OCI-LY1 (cell line): ENCODE results near the gene DCP1B.

Experiments
- H2AFZ ChIP-seq: fragments of 200-600 bp; sonication (generic), shearing (Covaris generic); 2 replicates; pipeline ENCODE4 v1.6.0; 2014; ENCODE audit warnings: antibody characterized with exemption, mild to moderate bottlenecking, low read length
- H3F3A ChIP-seq: fragments of 200-600 bp; sonication (generic), shearing (Covaris generic); 2 replicates; pipeline ENCODE4 v1.6.0; 2014; ENCODE audit warnings: mild to moderate bottlenecking, antibody characterized with exemption, low read length, moderate library complexity; ENCODE audit not compliant: insufficient read depth
- H3K27ac ChIP-seq: fragments of 200-600 bp; sonication (generic); 2 replicates; pipeline ENCODE4 v1.5.1; 2014; ENCODE audit warnings: low read length, mixed run types, mild to moderate bottlenecking, low read depth; ENCODE audit not compliant: poor library complexity, severe bottlenecking
- H3K27me3 ChIP-seq: fragments of 200-600 bp; sonication (generic); 2 replicates; pipeline ENCODE4 v1.6.0; 2014; ENCODE audit warnings: antibody characterized with exemption, mild to moderate bottlenecking, low read length, moderate library complexity; ENCODE audit not compliant: insufficient read depth
- H3K36me3 ChIP-seq: fragments of 200-600 bp; sonication (generic); 2 replicates; pipeline ENCODE4 v1.6.1; 2014; ENCODE audit warnings: mild to moderate bottlenecking, antibody characterized with exemption, low read length, moderate library complexity, mixed read lengths; ENCODE audit not compliant: insufficient read depth
- H3K4me1 ChIP-seq: fragments of 200-600 bp; sonication (generic); 2 replicates; pipeline ENCODE4 v1.5.1; 2014; ENCODE audit warnings: mild to moderate bottlenecking, low read length, moderate library complexity; ENCODE audit not compliant: insufficient read depth, severe bottlenecking
- H3K4me2 ChIP-seq: fragments of 200-600 bp; sonication (generic), shearing (Covaris generic); 2 replicates; pipeline ENCODE4 v1.6.1; 2014; ENCODE audit warnings: low read length
- H3K4me3 ChIP-seq: fragments of 200-600 bp; sonication (generic); 2 replicates; pipeline ENCODE4 v1.5.1; 2014; ENCODE audit warnings: low read length, low read depth, mild to moderate bottlenecking, mixed read lengths; ENCODE audit not compliant: poor library complexity, severe bottlenecking
- H3K79me2 ChIP-seq: fragments of 200-600 bp; shearing (Covaris generic); 2 replicates; pipeline ENCODE4 v1.6.1; 2016; ENCODE audit warnings: mixed run types, low read length, mixed read lengths; ENCODE audit not compliant: insufficient read depth
- H3K9ac ChIP-seq: fragments of 200-600 bp; sonication (generic), shearing (Covaris generic); 2 replicates; pipeline ENCODE4 v1.6.1; 2014; ENCODE audit warnings: mild to moderate bottlenecking, low read length, mixed read lengths
- H3K9me2 ChIP-seq: fragments of 200-600 bp; sonication (generic), shearing (Covaris generic); 2 replicates; pipeline ENCODE4 v1.6.1; 2014; ENCODE audit warnings: low read depth, mild to moderate bottlenecking, low read length, mixed read lengths
- H3K9me3 ChIP-seq: fragments of 200-600 bp; shearing (Covaris generic); 2 replicates; pipeline ENCODE4 v1.6.1; 2014; ENCODE audit warnings: low read length, mixed read lengths
- H4K20me1 ChIP-seq: fragments of 200-600 bp; sonication (generic), shearing (Covaris generic); 2 replicates; pipeline ENCODE4 v1.6.0; 2016; ENCODE audit warnings: mild to moderate bottlenecking, low read length; ENCODE audit not compliant: insufficient read depth
- EZH2 ChIP-seq: fragments of 200-600 bp; sonication (generic), shearing (Covaris generic); IDR thresholded peaks from 2 replicates; pipeline ENCODE4 v1.8.0; 2017; ENCODE audit warnings: borderline replicate concordance, mixed run types, mild to moderate bottlenecking, antibody characterized with exemption, low read length, moderate library complexity, mixed read lengths
- TF ChIP-seq, protein P1 (sequence below): fragments of 200-600 bp; sonication (generic), shearing (Covaris generic); IDR thresholded peaks from 2 replicates; pipeline ENCODE4 v1.5.1; 2017; ENCODE audit warnings: mild to moderate bottlenecking, antibody characterized with exemption, low read length, moderate library complexity, mixed read lengths

DCP1B gene

DNA sequence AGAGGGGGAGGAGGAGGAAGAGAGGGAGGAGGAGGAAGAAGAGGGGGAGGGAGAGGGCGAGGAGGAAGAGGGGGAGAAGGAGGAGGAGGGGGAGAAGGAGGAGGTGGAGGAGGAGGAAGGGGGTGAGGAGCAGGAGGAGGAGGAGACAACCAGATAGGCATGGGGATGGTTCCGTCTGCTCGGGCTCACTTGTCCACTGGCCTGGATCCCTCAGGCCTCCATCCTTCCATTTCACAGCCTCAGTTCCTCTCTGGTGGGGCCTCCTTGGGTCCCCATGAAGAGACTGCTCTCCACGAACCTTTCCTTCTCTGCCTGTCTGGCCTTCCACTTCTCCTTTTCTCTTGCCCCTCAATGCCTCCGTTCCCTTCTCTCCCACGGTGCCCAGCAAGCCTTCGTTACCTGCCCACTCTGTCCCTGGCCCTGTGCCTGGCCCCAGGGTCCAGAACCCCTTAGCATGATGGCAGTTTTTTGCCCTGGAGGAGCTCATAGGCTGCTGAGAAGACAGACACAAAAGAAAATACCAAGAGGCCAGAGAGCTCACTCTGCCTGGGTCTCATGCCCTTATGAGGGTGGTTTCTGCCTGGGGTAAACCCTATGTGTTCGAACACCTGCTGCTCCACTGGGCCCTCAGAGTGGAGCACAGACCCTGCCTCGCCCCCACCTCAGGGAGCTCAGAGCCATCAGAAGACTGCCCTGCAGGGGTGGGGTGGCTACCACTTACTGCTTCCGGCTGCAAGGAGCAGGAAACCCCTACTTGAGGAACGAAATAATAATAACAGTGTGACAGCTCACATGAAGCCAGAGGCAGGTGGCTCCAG lies 74.1 kb downstream of the DCP1B start:
- no peak overlapping the region for H3K4me2 ChIP-seq
- H2AFZ ChIP-seq, result no peak overlapping the region
- peaks cover 9% of the 10 kb centered on the region for H3K4me1 ChIP-seq
- no peak overlapping the region for H3K4me3 ChIP-seq
- H4K20me1 ChIP-seq, result no peaks in the 10 kb centered on the region
- no peaks in the 10 kb centered on the region for H3K9me2 ChIP-seq
- no peaks in the 10 kb centered on the region for H3K79me2 ChIP-seq
- H3K9me3 ChIP-seq, result no peaks in the 10 kb centered on the region
- H3F3A ChIP-seq, result no peaks in the 10 kb centered on the region
- H3K27ac ChIP-seq, result no peak overlapping the region
- TF ChIP-seq EZH2, result no peak
- TF ChIP-seq, protein P1, sequence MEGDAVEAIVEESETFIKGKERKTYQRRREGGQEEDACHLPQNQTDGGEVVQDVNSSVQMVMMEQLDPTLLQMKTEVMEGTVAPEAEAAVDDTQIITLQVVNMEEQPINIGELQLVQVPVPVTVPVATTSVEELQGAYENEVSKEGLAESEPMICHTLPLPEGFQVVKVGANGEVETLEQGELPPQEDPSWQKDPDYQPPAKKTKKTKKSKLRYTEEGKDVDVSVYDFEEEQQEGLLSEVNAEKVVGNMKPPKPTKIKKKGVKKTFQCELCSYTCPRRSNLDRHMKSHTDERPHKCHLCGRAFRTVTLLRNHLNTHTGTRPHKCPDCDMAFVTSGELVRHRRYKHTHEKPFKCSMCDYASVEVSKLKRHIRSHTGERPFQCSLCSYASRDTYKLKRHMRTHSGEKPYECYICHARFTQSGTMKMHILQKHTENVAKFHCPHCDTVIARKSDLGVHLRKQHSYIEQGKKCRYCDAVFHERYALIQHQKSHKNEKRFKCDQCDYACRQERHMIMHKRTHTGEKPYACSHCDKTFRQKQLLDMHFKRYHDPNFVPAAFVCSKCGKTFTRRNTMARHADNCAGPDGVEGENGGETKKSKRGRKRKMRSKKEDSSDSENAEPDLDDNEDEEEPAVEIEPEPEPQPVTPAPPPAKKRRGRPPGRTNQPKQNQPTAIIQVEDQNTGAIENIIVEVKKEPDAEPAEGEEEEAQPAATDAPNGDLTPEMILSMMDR, result no peak
- no peaks in the 10 kb centered on the region; the same call in 1 of the 2 replicates for H3K27me3 ChIP-seq
- H3K36me3 ChIP-seq, result no peaks in the 10 kb centered on the region
- no peak overlapping the region for H3K9ac ChIP-seq

DNA sequence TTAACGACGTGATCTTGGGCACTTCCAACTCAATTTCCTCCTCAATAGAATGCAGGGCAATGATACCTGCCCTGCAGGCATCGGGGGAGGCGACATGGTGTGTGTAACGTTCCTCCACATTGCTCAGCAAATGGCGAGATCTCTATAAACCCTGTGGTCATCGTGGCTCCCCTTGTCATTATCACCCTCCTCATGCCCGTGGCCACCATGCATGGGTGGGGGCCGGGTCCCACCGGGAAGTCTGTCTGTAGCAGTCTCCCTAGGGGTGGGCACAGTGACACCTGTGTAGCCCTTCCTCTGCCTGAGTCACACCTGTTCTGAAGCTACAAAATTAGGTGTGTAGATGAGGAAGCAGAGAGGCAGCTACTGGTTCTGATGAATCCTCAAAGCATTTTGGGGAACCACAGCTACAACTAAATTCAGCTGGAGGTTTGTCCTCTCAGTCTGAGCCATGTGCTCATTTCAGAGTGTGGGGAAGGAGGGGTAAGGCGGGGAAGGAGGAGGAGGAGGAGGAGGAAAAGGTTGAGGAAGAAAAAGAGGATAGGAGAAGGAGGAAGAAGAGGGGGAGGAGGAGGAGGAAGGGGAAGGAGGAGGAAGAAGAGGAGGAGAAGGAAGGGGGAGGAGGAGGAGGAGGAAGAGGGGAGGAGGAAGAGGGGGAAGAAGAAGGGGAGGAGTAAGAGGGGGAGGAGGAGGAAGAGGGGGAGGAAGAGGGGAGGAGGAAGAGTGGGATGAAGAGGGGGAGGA lies 74.8 kb downstream of the DCP1B start:
- Histone ChIP-seq H3K36me3 (no peaks in the 10 kb centered on the region), H3K9me2 (no peaks in the 10 kb centered on the region), H3K9me3 (no peaks in the 10 kb centered on the region), H3K79me2 (no peaks in the 10 kb centered on the region), H3K27ac (no peak overlapping the region), H3F3A (no peaks in the 10 kb centered on the region), H2AFZ (no peak overlapping the region), H3K4me1 (peaks cover 17% of the 10 kb centered on the region), H3K27me3 (no peaks in the 10 kb centered on the region; the same call in 1 of the 2 replicates), H3K4me3 (no peak overlapping the region), H3K9ac (no peak overlapping the region), H3K4me2 (no peak overlapping the region), H4K20me1 (no peaks in the 10 kb centered on the region)
- no peak for TF ChIP-seq EZH2
- TF ChIP-seq, protein P1, result no peak

DNA sequence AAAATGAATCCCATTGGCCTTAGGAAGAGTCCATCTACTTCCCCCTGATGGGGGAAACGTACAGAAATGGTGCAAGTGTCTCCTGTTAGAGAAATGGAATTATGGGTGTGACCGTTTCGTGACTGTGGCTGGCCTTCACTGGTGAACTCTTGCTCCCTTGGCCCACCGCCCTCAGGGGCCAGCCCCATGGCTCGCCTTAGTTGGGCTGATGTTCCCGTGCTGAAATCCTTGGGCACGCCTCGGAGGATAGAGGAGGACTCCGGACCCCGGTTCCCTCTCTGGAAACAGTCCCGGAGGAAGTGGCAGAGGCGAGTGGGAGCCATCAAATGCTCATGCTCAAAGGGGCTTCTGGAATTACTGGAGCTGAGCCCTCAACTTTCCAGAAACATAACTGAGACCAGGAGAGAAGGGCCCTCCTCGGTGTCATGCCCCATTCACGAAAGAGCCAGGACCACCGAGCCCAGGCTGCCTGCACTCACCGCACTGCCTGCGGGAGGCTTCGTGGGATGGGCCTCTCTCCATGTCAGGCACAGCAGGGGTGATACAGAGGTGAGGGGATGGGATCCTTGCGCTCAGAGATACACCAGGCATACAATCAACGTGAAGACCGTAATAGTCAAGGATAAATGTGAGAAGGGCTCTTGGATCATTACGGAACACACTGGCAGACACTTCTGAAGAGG lies 75.7 kb downstream of the DCP1B start:
- Histone ChIP-seq H3F3A (no peaks in the 10 kb centered on the region), H4K20me1 (no peaks in the 10 kb centered on the region), H2AFZ (no peak overlapping the region), H3K9ac (no peak overlapping the region), H3K27ac (no peak overlapping the region), H3K36me3 (no peaks in the 10 kb centered on the region), H3K4me1 (peaks cover 17% of the 10 kb centered on the region), H3K27me3 (no peaks in the 10 kb centered on the region; the same call in 1 of the 2 replicates), H3K79me2 (no peaks in the 10 kb centered on the region), H3K9me3 (no peaks in the 10 kb centered on the region), H3K9me2 (no peaks in the 10 kb centered on the region), H3K4me3 (no peak overlapping the region), H3K4me2 (no peak overlapping the region)
- TF ChIP-seq, protein P1, result no peak
- no peak for TF ChIP-seq EZH2
